Right lobe of liver (tissue), 4 donors: Measurements from ENCODE around the gene ARHGAP25.

Source experiments
- CTCF ChIP-seq, 4 donors: fragments of 200-600 bp in 3 of 4; fragments of 450-650 bp in 1 of 4; IDR thresholded peaks; one replicate each; pipeline versions ENCODE4 v1.5.1 to v1.8.0; 2016 to 2022; ENCODE audit warnings: antibody characterized with exemption in 4 of 4, mild to moderate bottlenecking in 2 of 4
- POLR2A ChIP-seq: fragments of 450-650 bp; IDR thresholded peaks from one replicate; pipeline ENCODE4 v1.6.1; 2017; ENCODE audit warnings: antibody characterized with exemption, mild to moderate bottlenecking
- donor health status: DM: no; HTN: no; CAD: no.
- donor health status: DM: no; HTN: no; CAD: no.
- donor health status: DM: no; HTN: yes; CAD: no.

GRCh38 chr2:68700560-68700959 lies 34.1 kb upstream of the ARHGAP25 start:
- no peak for TF ChIP-seq CTCF (IDR thresholded peaks at IDR 0.05)
- TF ChIP-seq POLR2A = no peak
